GM06990 (cell line): ENCODE measurements around the gene HPS1.

ENCODE experiments used
- DNase-seq: peaks from one replicate; pipeline ENCODE4 v3.0.0-alpha.2; 2011; ENCODE audit not compliant: insufficient read length; ENCODE audit errors: extremely low read depth
- H3K27me3 ChIP-seq: replicated peaks from 2 replicates; pipeline ENCODE4 v1.6.0; 2011; ENCODE audit warnings: low read length; ENCODE audit not compliant: control insufficient read depth, insufficient read depth
- H3K36me3 ChIP-seq: 2 replicates; pipeline ENCODE4 v1.5.1; 2011; ENCODE audit warnings: low read length; ENCODE audit not compliant: control insufficient read depth, insufficient read depth
- H3K4me3 ChIP-seq: replicated peaks from 2 replicates; pipeline ENCODE4 v1.5.1; 2011; ENCODE audit warnings: low read depth, mild to moderate bottlenecking, control low read depth, low read length
- TF ChIP-seq, protein P1 (sequence below): IDR thresholded peaks from 2 replicates; pipeline ENCODE4 v1.5.1; 2011; ENCODE audit warnings: low read length, control low read depth, mild to moderate bottlenecking, inconsistent platforms; ENCODE audit not compliant: insufficient read depth, poor library complexity, severe bottlenecking

HPS1 gene

DNA sequence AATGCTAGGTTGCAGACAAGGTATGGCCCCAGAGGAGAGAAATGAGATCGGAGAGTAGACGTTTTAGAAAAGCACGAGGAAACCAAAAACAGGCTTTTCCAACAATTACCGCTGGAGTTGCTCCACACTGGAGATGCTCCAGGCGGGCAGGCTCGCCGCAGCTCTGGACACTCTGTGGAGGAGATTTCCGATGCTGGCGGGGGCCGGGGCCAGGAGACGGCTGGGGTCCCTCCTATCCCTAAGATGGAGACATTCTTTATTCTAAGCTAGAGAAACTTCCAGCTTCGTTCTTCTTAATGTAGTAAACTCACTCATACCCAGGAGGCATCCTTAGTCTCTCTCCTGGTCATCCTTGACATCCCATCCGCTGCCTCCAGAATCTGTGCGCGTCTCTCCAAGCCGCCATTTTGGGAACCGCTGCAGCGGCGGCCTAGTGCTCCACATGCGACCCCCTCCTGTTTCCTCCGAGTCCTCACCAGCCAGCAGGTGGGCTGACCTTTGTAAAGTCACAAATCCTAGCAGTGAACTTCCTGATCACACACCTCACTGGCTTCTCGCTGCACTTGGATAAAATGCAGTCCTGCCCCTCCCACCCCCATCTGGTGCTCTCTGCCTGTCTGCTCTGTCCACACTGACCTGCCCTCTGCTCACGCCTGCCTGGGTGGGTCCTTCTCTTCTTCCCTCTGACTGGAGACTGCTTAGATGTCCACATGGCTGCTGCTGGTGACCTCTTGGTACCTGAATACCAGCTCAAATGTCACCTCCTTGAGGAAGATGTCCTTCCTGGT lies 43.6 kb downstream of the HPS1 start:
- TF ChIP-seq, protein P1, sequence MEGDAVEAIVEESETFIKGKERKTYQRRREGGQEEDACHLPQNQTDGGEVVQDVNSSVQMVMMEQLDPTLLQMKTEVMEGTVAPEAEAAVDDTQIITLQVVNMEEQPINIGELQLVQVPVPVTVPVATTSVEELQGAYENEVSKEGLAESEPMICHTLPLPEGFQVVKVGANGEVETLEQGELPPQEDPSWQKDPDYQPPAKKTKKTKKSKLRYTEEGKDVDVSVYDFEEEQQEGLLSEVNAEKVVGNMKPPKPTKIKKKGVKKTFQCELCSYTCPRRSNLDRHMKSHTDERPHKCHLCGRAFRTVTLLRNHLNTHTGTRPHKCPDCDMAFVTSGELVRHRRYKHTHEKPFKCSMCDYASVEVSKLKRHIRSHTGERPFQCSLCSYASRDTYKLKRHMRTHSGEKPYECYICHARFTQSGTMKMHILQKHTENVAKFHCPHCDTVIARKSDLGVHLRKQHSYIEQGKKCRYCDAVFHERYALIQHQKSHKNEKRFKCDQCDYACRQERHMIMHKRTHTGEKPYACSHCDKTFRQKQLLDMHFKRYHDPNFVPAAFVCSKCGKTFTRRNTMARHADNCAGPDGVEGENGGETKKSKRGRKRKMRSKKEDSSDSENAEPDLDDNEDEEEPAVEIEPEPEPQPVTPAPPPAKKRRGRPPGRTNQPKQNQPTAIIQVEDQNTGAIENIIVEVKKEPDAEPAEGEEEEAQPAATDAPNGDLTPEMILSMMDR = no peak
- no peaks in the 10 kb centered on the region for H3K36me3 ChIP-seq
- H3K4me3 ChIP-seq = no peak overlapping the region
- DNase-seq = no peak
- H3K27me3 ChIP-seq = no peaks in the 10 kb centered on the region

DNA sequence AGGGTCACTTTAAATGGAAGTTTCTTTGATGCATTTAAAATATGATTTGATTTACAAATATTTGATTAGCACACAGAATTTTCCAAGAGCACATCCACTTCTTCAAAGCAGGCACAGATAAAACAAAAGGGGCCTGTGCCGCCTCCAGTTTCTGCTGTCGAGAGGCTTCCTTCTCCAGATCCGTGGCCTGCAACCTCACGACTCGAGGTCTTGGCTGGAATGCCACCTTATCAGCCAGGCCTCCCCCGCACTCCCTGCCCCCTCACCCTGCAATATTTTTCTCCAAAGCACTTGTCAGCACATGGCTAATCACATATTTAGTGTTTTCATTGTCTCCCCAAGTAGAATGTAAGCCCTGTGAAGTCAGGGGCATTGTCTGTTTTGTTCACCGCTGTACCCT lies 44.3 kb downstream of the HPS1 start:
- TF ChIP-seq, protein P1 = no peak
- Histone ChIP-seq H3K4me3 (no peak overlapping the region), H3K36me3 (no peaks in the 10 kb centered on the region), H3K27me3 (no peaks in the 10 kb centered on the region)
- no peak for DNase-seq

DNA sequence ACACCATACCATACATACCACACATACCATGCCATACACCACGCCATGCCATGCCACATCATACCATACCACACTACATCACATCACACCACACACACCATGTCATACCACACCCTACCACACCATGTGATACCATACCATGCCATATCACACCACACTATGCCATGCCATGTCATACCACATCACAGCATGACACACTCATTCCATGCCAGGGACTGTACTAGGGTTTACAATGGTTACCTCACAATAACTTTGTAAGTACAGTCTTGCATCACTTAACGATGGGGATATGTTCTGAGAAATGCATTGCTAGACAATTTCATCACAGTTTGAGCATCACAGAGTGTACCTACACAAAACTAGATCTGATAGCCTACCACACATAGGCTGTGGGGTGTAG lies 46.3 kb downstream of the HPS1 start:
- no peaks in the 10 kb centered on the region for H3K36me3 ChIP-seq
- DNase-seq = no peak
- TF ChIP-seq, protein P1 = no peak

GRCh38 chr10:98399784-98400183 lies 47.0 kb downstream of the HPS1 start:
- H3K36me3 ChIP-seq = no peaks in the 10 kb centered on the region
- TF ChIP-seq, protein P1 = no peak
- H3K4me3 ChIP-seq = no peak overlapping the region
- DNase-seq = no peak
- H3K27me3 ChIP-seq = no peaks in the 10 kb centered on the region

More for the DNA sequence above, 46.3 kb downstream of the HPS1 start:
- H3K27me3 ChIP-seq = no peaks in the 10 kb centered on the region
- H3K4me3 ChIP-seq = no peak overlapping the region

DNA sequence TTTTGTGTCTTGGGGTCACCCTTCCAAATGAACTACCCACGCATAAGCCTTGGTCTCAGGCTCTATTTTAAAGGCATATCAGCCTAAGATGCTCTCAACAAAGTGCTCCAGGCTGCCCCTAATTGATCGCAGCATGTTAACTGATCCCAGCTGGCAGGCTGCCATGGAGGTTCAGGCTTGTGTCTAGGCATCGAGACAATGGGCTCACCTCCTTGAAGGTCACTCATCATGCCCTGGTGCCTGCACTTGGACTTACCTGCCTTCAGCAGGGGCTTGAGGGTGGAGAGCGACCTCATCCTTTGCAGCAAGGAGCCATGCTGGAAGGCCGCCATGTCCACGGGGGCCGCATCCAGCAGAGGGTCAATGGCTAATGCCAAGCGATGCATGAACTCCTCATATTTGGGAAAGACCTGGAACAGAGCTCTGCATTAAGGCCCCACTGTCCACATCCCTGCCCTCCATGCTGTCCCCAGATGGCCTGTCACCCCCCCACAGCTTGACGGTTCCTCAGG lies 49.6 kb downstream of the HPS1 start:
- Histone ChIP-seq H3K4me3 (no peak overlapping the region), H3K27me3 (no peaks in the 10 kb centered on the region), H3K36me3 (no peaks in the 10 kb centered on the region)
- TF ChIP-seq, protein P1 = no peak
- no peak for DNase-seq
